Kidney (tissue), 14 donors: ENCODE measurements around the gene RRAS2. TPM values are rescaled to one million over a fixed set of nuclear protein-coding genes. Genes with fewer than 3 reads are reported as not detected.
"Not testable (repeated sequence)": the region's sequence is repeated elsewhere in the genome, so short reads cannot be mapped to it uniquely, and the experiment has no call there.

Source experiments
- DNase-seq, 5 donors: peaks; one replicate each; pipeline ENCODE4 v3.0.0-alpha.2; 2013 to 2020
- FAIRE-seq: peaks from 2 replicates; lab custom pipeline; 2012; peaks lifted over from hg19 to GRCh38; lab: Jason Lieb, UNC
- H3K27ac ChIP-seq, 2 donors: one replicate each; pipeline ENCODE4 v1.7.0; 2013; ENCODE audit warnings: low read depth in 2 of 2, low read length in 2 of 2, inconsistent platforms in 1 of 2
- H3K27me3 ChIP-seq: one replicate; pipeline ENCODE4 v1.7.1; 2013; ENCODE audit warnings: low read length, inconsistent platforms; ENCODE audit not compliant: control insufficient read depth, insufficient read depth
- H3K36me3 ChIP-seq, 3 donors: one replicate each; pipeline versions ENCODE4 v1.7.0 to v1.7.1; 2013; ENCODE audit warnings: low read length in 3 of 3, control low read depth in 1 of 3, inconsistent platforms in 1 of 3; ENCODE audit not compliant: insufficient read depth in 3 of 3, control insufficient read depth in 2 of 3
- H3K4me1 ChIP-seq, 3 donors: one replicate each; pipeline versions ENCODE4 v1.7.0 to v1.7.1; 2013; ENCODE audit warnings: low read length in 3 of 3, inconsistent platforms in 1 of 3, low read depth in 1 of 3; ENCODE audit not compliant: control insufficient read depth in 2 of 3, insufficient read depth in 2 of 3
- H3K4me3 ChIP-seq, 3 donors: one replicate each; pipeline versions ENCODE4 v1.7.0 to v1.8.1; 2013; ENCODE audit warnings: low read length in 3 of 3, control low read depth in 1 of 3, inconsistent platforms in 1 of 3
- H3K9ac ChIP-seq, 3 donors: one replicate each; pipeline versions ENCODE4 v1.7.0 to v1.7.1; 2013; ENCODE audit warnings: low read length in 3 of 3, control low read depth in 1 of 3, inconsistent platforms in 1 of 3
- H3K9me3 ChIP-seq, 3 donors: one replicate each; pipeline versions ENCODE4 v1.7.0 to v1.7.1; 2013; ENCODE audit warnings: low read length in 3 of 3, control low read depth in 1 of 3, inconsistent platforms in 1 of 3; ENCODE audit not compliant: control insufficient read depth in 2 of 3, insufficient read depth in 1 of 3
- intact Hi-C: fragments of 100-400 bp; cut with DNase I; formaldehyde crosslinking; loops from one replicate; pipeline ENCODE4 v1.11.1; 2022
- polyA plus RNA-seq: library from polyadenylated mRNA; stranded (reverse); fragments of 350-450 nt; fragmentation: Illumina TruSeq; extraction: RNeasy Lipid Tissue Mini Kit (QIAGEN cat#74804); gene quantifications from one replicate; pipeline ENCODE4 v1.2.3, GENCODE V29; 2014; ENCODE audit warnings: low read depth, low replicate concordance; ENCODE audit not compliant: insufficient read depth
- total RNA-seq: library from RNA; stranded (reverse); fragmentation: NEBNext Ultra II Directional; extraction: Animal tissue kit (Norgen Biotek cat#: 25700); gene quantifications from one replicate; pipeline ENCODE4 v1.2.1, GENCODE V29; 2021
- TF ChIP-seq, protein P1 (sequence below): IDR thresholded peaks from 3 replicates; pipeline ENCODE4 v1.5.1; 2012; ENCODE audit warnings: mild to moderate bottlenecking, moderate library complexity, borderline replicate concordance; ENCODE audit not compliant: insufficient read depth; ENCODE audit errors: extremely low read depth
- donor health status: control.
- donor health status: control.
- donor health status: control.
- donor health status: control.
- donor health status: control.
- donor health status: DM: yes; HTN: yes; CAD: no.
- donor health status: Normal renal cell carcinoma (clear cell type).

Gene RRAS2
- total and polyA plus RNA-seq, 2 donors from 2014 or later, result 23.3 to 33.2 TPM

DNA sequence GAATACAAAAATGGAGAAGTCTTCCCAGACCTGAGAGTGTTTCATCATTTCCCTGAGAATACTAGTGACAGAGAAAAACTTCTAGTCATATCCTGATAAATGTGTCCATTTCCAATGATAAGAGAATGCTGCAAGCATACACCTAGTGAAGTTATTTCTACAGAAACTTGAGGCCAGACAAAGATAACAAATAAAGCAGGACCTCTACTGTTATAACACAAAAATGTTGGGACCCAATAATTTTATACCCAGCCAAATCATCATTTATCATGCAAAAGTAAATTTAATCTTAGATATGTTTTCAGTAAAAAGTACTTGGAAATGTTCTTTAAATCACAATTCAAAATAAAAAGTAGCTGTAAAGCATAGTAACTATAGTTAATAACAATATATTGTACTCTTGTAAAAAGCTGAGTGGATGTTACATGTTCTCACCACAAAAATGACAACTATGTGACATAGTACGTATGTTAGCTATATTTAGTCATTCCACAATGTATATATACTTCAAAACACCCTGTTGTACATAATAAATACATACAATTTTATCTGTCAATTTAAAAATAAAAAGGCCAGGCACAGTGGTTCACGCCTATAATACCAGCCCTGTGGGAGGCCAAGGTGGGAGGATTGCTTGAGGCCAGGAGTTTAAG is 12.6 kb downstream of the RRAS2 start:
- no peaks in the 10 kb centered on the region for H3K36me3 ChIP-seq
- H3K9ac ChIP-seq, result no peak overlapping the region
- no peaks in the 10 kb centered on the region for H3K9me3 ChIP-seq
- H3K4me1 ChIP-seq, result peaks cover 0 to 10% (median 0%) of the 10 kb centered on the region in 3 donors
- intact Hi-C loops, result no loop called here
- TF ChIP-seq, protein P1, sequence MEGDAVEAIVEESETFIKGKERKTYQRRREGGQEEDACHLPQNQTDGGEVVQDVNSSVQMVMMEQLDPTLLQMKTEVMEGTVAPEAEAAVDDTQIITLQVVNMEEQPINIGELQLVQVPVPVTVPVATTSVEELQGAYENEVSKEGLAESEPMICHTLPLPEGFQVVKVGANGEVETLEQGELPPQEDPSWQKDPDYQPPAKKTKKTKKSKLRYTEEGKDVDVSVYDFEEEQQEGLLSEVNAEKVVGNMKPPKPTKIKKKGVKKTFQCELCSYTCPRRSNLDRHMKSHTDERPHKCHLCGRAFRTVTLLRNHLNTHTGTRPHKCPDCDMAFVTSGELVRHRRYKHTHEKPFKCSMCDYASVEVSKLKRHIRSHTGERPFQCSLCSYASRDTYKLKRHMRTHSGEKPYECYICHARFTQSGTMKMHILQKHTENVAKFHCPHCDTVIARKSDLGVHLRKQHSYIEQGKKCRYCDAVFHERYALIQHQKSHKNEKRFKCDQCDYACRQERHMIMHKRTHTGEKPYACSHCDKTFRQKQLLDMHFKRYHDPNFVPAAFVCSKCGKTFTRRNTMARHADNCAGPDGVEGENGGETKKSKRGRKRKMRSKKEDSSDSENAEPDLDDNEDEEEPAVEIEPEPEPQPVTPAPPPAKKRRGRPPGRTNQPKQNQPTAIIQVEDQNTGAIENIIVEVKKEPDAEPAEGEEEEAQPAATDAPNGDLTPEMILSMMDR, result no peak
- no peak overlapping the region for H3K27ac ChIP-seq
- no peak overlapping the region for H3K4me3 ChIP-seq
- no peaks in the 10 kb centered on the region for H3K27me3 ChIP-seq
- FAIRE-seq, result no peak
- DNase-seq, result no peak

- no peaks in the 10 kb centered on the region for H3K27me3 ChIP-seq
- no peak overlapping the region for H3K9ac ChIP-seq
- intact Hi-C loops, result no loop called here
- H3K4me1 ChIP-seq, result peaks cover 0 to 10% (median 0%) of the 10 kb centered on the region in 3 donors
- H3K27ac ChIP-seq, result no peak overlapping the region
- H3K36me3 ChIP-seq, result no peaks in the 10 kb centered on the region
- no peak for FAIRE-seq
- DNase-seq, result no peak
- H3K9me3 ChIP-seq, result no peaks in the 10 kb centered on the region
- no peak overlapping the region for H3K4me3 ChIP-seq
- TF ChIP-seq, protein P1, result no peak
Observed at GRCh38 chr11:14345668-14346067, 13.3 kb downstream of the RRAS2 start.

DNA sequence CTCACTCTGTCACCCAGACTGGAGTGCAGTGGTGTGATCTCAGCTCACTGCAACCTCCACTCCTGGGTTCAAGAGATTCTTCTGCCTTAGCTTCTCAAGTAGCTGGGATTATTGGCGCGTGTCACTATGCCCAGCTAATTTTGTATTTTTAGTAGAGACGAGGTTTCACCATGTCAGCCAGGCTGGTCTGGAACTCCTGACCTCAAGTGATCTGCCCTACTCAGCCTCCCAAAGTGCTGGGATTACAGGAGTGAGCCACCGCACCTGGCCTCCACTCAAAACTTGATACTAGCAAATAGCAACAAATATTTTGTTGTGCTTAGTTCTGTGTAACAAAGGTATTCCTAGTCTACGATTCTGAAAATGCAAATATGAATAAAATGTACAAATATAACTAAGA is 14.0 kb downstream of the RRAS2 start:
- intact Hi-C loops, result not testable (repeated sequence)

DNA sequence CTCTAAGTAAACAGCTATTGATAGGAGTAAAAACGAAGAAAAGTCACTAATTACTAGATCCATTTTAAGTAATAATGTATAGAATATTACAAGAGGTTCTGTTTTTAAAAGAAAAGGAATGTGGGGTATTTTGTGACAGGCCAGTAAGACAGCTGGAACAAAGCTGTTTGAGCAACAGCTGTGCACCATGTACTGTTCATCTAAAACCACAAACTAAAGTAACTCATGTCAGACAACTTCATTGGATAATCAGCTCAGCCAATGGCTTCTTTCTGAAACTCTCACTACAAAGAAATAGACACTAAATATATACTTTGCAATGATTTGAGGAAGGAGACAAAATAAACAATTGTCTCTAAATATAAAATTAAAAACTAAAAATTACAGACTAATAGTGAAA is 16.1 kb downstream of the RRAS2 start:
- peak in 2 of 5 donors; percentile 4 to 42 for DNase-seq
- H3K27ac ChIP-seq, result no peak overlapping the region
- no peak overlapping the region for H3K9ac ChIP-seq
- H3K4me1 ChIP-seq, result peaks cover 0 to 10% (median 0%) of the 10 kb centered on the region in 3 donors
- no peak overlapping the region for H3K4me3 ChIP-seq
- no peaks in the 10 kb centered on the region for H3K9me3 ChIP-seq
- FAIRE-seq, result no peak
- no peaks in the 10 kb centered on the region for H3K27me3 ChIP-seq
- intact Hi-C loops, result no loop called here
- TF ChIP-seq, protein P1, result no peak
- no peaks in the 10 kb centered on the region for H3K36me3 ChIP-seq

More for the DNA sequence above, 14.0 kb downstream of the RRAS2 start:
- not testable (repeated sequence) for DNase-seq, H3K36me3 ChIP-seq, H3K4me3 ChIP-seq, H3K27me3 ChIP-seq, H3K9ac ChIP-seq, H3K9me3 ChIP-seq, H3K27ac ChIP-seq, FAIRE-seq
- H3K4me1 ChIP-seq, result peaks cover 0 to 10% (median 0%) of the 10 kb centered on the region in 3 donors
